GM21360 (cell line): Measurements from ENCODE around the gene FXR2.
A peak's percentile ranks its signal among the peaks of the same experiment; 100 is the strongest.

Experiments used
- ATAC-seq: cut with Tn5 transposase; IDR thresholded peaks from one replicate; pipeline ENCODE4 v1.9.1; 2021; ENCODE audit warnings: mild to moderate bottlenecking, moderate library complexity; ENCODE audit not compliant: unreplicated experiment

The FXR2 gene

DNA sequence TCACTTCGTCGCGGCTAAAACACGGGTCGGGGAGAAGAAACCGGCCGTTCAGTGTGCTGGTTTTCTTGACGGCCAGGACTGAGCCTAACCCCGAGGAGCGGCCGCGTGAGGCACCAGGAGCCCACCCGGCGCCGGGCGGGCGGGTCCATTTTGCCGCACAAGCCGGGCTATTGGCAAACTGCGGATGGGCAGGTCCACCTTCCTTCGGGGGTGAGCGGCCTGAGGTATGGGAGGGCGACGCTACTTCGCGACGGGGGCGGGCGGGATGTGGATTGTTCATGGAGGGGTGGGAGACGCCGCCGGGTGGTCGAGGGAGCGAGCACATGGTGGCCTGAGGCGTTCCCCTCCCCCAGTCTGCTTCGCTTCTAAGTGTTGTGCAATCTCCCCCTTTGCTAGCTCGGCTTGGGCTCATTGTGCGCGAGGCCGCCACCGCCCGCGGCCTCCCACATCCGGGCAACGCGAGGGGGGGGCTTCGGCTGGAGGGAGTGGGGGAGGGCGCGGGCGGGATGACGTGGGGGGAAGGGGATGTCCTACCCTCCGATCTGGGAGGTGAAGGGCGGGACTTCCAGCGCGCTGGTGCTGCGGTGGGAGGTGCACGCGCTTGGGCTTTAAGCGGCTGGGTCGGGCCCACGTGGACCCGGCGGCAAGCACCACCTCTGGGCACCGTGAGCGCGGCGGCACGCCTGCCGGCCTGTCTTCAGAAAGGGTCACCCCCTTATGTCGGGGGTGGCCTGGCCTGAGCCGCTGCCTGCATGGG lies 41.2 kb downstream of the FXR2 start:
- ATAC-seq = no peak

DNA sequence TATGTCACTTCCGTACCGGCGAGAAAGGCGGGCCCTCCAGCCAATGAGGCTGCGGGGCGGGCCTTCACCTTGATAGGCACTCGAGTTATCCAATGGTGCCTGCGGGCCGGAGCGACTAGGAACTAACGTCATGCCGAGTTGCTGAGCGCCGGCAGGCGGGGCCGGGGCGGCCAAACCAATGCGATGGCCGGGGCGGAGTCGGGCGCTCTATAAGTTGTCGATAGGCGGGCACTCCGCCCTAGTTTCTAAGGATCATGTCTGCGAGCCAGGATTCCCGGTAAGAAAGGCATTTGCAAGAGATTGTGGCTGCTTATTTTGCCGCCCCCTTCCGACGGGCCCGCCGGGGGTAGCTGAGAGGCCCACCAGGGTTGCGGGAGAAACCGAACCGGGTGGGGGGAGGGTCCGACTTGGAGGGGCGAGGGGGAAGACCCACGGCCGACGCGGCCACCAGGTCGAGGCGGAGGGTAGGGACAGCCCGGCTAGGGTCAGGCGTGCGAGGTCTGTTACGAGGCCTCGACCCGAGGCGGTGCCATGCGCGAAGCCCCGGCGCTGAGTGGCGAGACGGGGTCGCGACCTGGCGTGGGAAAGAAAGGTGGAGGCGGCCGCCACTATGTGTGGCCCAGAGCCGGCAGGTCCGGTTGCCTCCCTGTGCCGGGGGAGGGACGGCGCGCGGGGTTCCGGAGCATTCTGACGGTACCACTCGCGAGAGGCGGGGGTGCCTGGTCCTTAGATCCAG lies 41.9 kb downstream of the FXR2 start:
- ATAC-seq = peak; percentile 83

DNA sequence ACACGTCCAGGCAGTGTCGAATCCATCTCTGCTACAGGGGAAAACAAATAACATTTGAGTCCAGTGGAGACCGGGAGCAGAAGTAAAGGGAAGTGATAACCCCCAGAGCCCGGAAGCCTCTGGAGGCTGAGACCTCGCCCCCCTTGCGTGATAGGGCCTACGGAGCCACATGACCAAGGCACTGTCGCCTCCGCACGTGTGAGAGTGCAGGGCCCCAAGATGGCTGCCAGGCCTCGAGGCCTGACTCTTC lies 42.4 kb downstream of the FXR2 start:
- ATAC-seq = no peak

DNA sequence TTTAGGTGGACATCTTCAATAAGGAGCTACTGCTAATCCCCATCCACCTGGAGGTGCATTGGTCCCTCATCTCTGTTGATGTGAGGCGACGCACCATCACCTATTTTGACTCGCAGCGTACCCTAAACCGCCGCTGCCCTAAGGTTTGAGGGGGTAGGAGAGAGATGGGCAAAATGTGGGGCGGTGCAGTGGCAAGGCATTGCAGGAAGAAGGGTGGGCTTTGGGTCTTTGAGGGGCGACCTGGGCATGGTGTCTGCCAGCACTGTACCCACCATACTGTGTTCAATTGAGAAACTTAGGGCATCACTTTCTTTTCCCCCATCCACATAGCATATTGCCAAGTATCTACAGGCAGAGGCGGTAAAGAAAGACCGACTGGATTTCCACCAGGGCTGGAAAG lies 44.3 kb downstream of the FXR2 start:
- no peak for ATAC-seq

DNA sequence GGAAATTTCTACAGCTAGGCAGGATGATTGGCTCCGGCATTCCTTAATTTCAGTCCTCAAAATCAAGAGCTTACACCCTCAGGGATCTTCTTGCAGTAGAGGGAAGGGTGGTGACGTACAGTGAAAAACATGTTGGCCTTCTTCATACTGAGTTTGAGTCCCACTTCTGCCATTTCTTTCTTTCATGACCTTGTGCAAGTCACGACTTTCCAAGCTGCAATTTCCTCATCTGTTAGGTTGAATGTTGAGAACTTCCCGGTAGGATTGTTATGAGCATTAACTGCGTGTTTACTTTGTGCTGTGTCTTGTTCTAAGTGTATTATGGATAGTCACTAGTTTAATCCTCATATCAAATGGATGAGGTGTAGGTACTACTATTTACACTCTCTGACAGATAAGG lies 45.1 kb downstream of the FXR2 start:
- no peak for ATAC-seq

DNA sequence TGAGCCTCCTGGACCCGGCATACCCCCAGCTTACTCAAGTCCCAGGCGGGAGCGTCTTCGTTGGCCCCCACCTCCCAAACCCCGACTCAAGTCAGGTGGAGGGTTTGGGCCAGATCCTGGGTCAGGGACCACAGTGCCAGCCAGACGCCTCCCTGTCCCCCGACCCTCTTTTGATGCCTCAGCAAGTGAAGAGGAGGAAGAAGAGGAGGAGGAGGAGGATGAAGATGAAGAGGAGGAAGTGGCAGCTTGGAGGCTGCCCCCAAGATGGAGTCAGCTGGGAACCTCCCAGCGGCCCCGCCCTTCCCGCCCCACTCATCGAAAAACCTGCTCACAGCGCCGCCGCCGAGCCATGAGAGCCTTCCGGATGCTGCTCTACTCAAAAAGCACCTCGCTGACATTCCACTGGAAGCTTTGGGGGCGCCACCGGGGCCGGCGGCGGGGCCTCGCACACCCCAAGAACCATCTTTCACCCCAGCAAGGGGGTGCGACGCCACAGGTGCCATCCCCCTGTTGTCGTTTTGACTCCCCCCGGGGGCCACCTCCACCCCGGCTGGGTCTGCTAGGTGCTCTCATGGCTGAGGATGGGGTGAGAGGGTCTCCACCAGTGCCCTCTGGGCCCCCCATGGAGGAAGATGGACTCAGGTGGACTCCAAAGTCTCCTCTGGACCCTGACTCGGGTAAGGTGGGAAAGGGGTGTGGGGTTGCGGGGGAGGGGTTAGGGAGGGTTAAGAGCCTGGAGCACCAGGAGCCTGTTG lies 51.4 kb downstream of the FXR2 start:
- no peak for ATAC-seq

DNA sequence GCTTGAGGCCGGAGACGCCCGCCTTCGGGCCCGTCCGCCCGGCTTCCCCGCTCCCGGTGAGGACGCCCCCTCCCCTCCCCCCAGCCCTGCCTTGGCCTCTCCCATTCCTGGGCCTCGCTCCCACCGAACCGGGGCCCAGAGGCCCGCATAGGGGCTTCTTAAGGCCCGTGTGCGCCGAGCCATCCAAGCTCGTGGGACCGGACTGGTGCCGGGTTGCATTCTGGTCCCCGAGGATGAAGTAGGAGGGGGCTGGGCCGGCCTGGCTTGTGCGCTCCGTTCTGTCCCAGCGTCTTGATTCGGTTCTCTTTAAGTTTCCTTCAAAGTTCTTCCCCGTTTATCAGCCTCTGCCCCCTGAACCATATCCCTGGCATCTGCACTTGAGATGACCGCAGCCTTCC lies 52.5 kb downstream of the FXR2 start:
- ATAC-seq = peak; percentile 8

DNA sequence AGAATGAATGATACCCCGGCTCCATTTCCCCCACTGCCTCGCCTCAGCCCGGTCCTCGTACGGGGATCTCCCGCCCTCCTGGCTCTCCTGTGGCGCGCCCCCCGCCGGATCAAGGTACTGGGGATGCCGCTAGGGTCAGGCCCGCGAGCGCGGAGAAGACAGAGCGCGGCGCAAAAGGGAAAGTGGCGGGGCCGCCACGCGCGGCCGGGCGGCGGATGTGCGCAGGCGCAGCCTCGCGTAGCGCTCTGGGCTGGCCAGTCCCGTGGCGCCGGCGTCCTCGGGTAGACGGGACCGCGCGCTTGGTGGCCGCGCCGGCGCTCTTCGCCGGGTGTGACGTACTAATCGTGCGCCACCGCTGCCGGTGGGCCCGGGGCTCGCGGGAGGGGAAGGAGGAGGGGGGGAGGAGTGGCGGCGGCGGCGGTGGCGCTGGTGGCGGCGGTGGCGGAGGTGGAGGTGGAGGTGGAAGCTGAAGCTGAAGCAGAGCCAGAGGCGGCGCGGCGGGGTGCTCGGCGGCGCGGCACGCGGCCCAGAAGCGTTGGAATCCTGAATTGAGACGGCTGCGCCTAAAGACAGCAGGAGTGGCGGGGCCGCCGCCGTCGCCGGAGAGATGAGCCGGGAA lies 53.0 kb downstream of the FXR2 start, which contains the start of gene SENP3:
TSS of gene SENP3 (plus strand) at position 331 of the 619 bp plus-strand sequence. CDS start 1,158 bp downstream, outside the sequence.
- peak; percentile 54 for ATAC-seq

DNA sequence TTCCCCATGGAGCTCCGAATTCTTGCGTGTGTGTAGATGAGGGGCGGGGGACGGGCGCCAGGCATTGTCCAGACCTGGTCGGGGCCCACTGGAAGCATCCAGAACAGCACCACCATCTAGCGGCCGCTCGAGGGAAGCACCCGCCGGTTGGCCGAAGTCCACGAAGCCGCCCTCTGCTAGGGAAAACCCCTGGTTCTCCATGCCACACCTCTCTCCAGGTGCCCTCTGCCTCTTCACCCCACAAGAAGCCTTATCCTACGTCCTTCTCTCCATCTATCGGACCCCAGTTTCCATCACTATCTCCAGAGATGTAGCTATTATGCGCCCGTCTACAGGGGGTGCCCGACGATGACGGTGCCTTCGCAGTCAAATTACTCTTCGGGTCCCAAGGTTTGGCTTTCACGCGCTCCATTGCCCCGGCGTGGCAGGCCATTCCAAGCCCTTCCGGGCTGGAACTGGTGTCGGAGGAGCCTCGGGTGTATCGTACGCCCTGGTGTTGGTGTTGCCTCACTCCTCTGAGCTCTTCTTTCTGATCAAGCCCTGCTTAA lies 53.6 kb downstream of the FXR2 start:
- ATAC-seq = peak; percentile 40

DNA sequence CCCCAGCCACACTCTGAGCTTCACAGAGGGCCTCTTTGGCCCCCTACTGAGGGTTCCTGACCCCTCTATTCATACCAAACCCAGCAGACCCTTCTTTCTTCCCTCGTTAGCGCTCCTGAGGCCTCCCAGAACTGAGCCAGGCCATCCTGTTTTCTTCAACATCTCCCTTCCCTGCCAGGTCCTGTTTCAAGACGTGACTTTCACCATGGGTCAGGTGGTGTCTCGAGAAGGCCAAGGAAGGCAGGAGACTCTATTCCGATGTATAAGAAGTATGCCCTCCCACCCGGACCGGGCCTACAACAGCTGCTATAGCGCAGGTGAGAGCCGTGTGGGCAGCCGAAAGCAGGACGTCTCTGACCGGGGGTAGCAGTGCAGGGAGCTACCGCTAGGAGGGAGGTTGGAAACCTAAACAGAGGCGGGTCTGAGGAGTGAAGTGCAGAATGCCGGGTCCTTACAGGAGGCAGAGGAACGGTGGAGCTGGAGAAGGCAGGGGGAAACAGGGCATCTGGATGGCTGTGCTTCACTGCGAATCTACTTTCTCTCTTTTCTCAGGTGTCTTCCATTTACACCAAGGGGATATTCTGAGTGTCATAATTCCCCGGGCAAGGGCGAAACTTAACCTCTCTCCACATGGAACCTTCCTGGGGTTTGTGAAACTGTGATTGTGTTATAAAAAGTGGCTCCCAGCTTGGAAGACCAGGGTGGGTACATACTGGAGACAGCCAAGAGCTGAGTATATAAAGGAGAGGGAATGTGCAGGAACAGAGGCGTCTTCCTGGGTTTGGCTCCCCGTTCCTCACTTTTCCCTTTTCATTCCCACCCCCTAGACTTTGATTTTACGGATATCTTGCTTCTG lies 54.3 kb downstream of the FXR2 start:
- no peak for ATAC-seq

DNA sequence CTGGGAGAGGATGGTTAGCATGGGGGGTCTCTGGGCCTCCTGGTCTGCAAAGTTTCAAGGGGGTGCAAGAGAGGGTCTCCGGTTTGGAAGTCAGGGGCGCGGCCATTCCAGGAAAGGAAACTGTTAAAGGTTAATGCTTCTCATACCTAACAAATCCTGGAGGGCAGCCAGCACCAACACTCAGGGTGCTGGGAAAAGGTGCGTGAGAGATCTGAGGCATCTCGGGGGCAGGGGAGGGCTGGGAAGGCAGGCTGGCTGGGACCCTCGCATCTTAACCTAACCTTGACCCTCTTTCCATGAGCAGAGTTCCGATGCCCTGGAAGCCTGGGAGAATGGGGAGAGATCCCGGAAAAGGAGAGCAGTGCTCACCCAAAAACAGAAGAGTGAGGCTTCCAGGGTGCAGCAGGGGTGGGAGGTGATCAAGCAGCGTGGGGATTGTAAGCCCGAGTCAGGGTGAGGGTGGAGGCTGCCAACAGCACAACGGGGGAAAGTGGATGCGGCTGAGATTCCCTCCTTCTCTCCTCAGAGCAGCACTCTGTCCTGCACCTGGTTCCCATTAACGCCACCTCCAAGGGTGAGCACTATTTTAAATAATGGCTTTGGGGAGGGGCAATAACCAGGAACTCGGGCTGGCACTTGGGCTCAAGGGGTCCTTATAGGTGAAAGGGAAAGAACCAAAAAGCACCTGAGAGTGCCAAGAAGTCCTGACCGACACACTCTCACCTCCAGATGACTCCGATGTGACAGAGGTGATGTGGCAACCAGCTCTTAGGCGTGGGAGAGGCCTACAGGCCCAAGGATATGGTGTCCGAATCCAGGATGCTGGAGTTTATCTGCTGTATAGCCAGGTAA lies 55.2 kb downstream of the FXR2 start:
- no peak for ATAC-seq

DNA sequence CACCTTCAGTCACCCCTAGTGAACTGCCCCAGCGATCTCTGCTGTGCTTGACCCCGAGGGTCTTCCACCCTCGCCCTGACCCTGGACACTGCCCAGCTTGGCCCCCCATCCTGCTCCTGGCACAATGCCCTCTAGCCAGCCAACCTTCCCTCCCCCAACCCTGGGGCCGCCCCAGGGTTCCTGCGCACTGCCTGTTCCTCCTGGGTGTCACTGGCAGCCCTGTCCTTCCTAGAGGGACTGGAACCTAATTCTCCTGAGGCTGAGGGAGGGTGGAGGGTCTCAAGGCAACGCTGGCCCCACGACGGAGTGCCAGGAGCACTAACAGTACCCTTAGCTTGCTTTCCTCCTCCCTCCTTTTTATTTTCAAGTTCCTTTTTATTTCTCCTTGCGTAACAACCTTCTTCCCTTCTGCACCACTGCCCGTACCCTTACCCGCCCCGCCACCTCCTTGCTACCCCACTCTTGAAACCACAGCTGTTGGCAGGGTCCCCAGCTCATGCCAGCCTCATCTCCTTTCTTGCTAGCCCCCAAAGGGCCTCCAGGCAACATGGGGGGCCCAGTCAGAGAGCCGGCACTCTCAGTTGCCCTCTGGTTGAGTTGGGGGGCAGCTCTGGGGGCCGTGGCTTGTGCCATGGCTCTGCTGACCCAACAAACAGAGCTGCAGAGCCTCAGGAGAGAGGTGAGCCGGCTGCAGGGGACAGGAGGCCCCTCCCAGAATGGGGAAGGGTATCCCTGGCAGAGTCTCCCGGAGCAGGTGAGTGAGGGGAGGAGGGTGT lies 56.0 kb downstream of the FXR2 start, which contains the start of gene TNFSF13:
TSS of gene TNFSF13 (plus strand) at position 207 of the 776 bp plus-strand sequence. CDS start at position 497, 290 bp downstream.
- no peak for ATAC-seq

DNA sequence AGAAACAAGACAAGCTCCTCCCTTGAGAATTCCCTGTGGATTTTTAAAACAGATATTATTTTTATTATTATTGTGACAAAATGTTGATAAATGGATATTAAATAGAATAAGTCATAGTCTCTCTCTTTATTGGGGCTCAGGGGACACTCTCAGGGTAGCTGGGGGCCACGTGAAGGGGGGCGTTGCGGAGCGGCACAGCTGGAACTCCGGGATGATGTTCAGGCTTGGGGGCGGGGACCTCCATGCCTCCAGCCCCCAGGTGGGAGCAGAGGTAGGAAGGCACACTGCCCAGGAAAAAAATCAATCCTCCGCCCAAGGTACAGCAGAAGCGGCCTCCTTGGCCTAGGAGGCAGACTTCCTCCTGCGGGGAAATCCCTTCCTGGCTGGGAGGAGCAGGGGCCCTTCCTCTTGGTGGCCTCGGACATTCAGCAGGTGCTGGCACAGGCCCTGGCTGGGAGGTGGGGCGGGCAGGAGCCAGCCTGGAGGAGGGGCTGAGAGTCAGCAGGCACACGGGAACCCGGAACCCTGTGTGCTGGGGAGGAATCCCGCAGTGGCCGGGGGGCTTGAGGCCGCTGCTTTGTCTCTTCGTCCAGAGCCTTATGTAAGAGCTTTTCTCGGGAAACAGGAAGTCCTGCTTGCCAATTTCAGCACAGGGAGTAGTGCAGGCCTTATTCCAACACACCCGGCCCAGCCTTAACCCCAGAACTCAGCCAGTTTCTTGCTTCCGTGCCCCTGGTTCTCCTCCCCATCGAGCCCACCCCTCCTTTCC lies 56.7 kb downstream of the FXR2 start:
- ATAC-seq = no peak

DNA sequence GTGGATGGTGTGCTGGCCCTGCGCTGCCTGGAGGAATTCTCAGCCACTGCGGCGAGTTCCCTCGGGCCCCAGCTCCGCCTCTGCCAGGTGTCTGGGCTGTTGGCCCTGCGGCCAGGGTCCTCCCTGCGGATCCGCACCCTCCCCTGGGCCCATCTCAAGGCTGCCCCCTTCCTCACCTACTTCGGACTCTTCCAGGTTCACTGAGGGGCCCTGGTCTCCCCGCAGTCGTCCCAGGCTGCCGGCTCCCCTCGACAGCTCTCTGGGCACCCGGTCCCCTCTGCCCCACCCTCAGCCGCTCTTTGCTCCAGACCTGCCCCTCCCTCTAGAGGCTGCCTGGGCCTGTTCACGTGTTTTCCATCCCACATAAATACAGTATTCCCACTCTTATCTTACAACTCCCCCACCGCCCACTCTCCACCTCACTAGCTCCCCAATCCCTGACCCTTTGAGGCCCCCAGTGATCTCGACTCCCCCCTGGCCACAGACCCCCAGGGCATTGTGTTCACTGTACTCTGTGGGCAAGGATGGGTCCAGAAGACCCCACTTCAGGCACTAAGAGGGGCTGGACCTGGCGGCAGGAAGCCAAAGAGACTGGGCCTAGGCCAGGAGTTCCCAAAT lies 57.4 kb downstream of the FXR2 start:
- ATAC-seq = no peak

DNA sequence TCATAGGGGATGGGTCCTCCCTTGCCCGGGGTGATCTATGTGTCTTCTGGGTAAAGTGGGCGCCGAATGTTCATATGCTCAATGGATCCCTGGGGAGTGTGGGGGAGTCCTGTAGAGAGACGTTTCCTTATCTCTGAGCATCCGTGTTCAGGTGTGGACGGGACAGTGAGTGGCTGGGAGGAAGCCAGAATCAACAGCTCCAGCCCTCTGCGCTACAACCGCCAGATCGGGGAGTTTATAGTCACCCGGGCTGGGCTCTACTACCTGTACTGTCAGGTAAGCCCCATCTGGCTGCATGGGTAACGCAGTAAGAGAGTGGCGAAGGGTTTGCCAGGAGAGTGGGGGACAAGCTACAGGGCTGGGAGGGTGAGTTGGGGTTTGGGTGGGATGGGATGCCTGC lies 58.1 kb downstream of the FXR2 start:
- no peak for ATAC-seq

DNA sequence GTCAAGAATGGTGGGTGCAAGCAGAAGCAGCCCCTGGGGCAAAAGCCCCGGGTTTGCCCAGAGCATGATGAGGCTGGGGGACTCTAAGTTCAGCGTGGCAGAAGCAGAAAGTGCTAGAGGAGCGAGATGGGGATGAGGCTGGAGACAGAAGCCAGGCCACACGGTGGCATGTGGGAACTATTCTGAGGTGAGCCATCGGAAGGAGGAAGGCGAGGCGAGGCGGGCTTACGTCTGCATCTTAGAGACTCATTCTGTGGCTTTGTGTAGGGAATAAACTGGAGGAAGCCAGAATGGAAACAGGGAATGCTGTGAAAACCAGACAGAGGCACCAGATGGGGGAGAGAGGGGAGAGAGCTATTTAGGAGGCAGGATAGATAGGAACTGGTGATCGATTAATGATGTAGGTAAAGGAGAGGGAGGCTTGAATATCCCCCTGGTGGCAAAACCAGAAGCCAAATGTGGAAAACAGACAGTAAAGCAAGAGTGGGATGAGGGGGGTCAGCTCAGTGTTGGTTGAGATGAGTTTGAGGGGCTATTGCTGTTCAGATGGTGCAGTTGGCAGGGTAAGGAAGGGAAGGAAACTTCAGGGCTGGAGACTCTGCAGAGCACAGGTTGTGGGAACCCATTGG lies 59.3 kb downstream of the FXR2 start:
- ATAC-seq = no peak

DNA sequence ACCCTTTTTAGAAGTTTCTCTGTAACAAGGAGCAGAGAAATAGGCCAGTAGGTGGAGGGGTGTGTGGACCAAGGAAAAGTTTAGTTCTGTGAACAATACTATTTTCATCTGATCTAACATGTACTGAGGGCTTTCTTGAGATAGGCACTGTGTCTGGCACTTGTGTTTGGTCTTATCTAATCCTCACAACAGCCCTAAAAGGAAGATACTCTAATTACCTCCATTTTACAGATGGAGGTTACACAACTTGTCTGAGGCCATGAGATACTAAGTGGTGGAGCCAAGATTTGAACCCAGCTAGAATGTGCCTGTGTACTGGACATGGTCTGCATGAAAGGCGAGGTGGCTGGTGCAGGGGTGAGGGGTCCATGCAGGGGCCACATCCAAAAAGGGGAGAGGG lies 61.3 kb downstream of the FXR2 start:
- no peak for ATAC-seq
